ENCODE results near the gene GP1BB.

Gene GP1BB

GRCh38 chr22:19767427-19768341, 44.3 kb downstream of the GP1BB start:
- no peak for DNase-seq

DNA sequence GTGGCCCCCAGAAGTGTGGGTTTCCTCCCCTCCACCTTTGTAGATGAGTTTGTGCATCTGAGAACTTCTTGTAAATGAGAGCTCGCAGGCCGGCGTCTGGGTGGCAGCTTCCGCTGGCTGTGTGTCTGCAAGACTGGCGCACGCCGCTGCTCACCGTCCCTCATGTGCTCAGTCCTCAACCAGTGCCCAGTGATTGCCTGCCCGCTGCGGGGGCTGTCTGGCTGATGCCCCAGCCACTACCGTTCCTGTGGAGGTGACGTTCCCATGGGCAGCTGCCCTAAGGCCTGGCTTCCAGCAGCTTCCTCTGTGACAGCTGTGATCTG, 46.0 kb downstream of the GP1BB start:
- no peak for DNase-seq

GRCh38 chr22:19770349-19771220, 47.2 kb downstream of the GP1BB start:
- no peak for DNase-seq

- no peak for DNase-seq
These were observed 49.0 kb downstream of the GP1BB start for GRCh38 chr22:19772422-19772672.

GRCh38 chr22:19772673-19773469, 49.5 kb downstream of the GP1BB start:
- DNase-seq, result no peak

DNA sequence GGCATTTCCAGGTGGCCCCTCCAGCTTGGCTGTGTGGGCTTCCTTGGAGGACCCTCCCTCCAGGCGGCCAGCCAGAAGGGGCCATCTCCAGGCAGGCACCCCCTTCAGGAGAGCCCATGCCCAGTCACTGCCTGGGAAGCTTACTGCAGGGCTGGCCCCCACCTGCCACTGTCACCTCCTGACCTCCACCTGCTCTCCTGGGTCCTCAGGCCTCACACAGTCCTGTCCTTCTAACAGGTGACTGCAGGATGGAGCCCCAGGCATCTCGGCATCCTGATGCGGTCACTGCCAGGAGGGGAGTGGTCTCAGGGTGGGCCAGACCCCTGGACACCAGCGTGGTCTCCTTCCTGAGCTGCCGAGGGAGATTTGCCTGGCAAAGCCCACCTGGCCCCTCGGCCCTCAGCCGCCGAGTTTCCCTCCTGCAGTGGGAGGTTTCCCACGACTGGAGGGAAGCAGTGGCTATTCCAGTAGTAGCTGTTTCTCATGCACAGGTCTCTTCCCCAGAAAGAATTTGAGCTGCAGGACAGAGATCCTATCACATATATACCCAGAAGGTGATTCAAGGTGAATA, 50.2 kb downstream of the GP1BB start:
- DNase-seq, result no peak
